Type B pancreatic cell (in vitro differentiated cells): ENCODE measurements around the gene ITSN2. TPM values are rescaled to one million over a fixed set of nuclear protein-coding genes. Genes with fewer than 3 reads are reported as not detected.

Experiments
- DNase-seq: peaks from one replicate; pipeline ENCODE4 v3.0.0; 2021; ENCODE audit warnings: mixed read lengths; ENCODE audit not compliant: unreplicated experiment; ENCODE audit errors: extremely low spot score
- H3K27ac Mint-ChIP-seq: 2 replicates; pipeline ENCODE4 v1.8.0; 2021; ENCODE audit warnings: mild to moderate bottlenecking, mixed read lengths
- H3K27me3 Mint-ChIP-seq: 2 replicates; pipeline ENCODE4 v1.8.0; 2021; ENCODE audit warnings: mixed read lengths
- H3K36me3 Mint-ChIP-seq: 2 replicates; pipeline ENCODE4 v1.8.0; 2021; ENCODE audit warnings: mixed read lengths
- H3K4me1 Mint-ChIP-seq: one replicate; pipeline ENCODE4 v1.8.0; 2021; ENCODE audit warnings: mixed read lengths; ENCODE audit not compliant: unreplicated experiment
- H3K4me3 Mint-ChIP-seq: 2 replicates; pipeline ENCODE4 v1.8.0; 2021; ENCODE audit warnings: mild to moderate bottlenecking, mixed read lengths
- H3K9me3 Mint-ChIP-seq: 2 replicates; pipeline ENCODE4 v1.8.0; 2021; ENCODE audit warnings: mixed read lengths
- total RNA-seq: library from RNA; stranded (reverse); gene quantifications from 2 replicates; pipeline ENCODE4 v1.2.1, GENCODE V29; 2021; ENCODE audit warnings: low replicate concordance
- TF ChIP-seq, protein P1 (sequence below): fragments of 200-600 bp; sonication (generic); conservative IDR thresholded peaks from 2 replicates; pipeline ENCODE4 v1.5.0; 2021; ENCODE audit warnings: antibody characterized with exemption, mild to moderate bottlenecking

The ITSN2 gene
- total RNA-seq, 1 donor from 2014 or later, result 18.9 TPM

DNA sequence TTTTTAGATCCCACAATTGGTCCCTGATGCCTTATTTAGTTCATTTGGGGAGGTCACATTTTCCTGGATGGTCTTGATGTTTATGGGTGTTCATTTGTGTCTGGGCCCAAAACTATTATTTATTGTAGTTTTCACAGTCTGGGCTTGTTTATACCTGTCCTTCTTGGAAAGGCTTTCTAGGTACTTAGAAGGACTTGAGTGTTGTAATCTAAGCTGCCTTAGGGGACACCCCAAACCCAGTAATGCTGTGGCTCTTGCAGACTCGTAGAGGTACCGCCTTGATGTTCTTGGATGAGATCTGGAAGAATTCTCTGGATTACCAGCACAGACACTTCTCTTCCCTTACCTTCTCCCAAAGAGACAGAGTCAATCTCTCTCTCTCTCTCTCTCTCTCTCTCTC, 25.0 kb upstream of the ITSN2 start:
- Mint-ChIP-seq H3K9me3 (no peaks in the 10 kb centered on the region), H3K27ac (no peak overlapping the region), H3K4me3 (no peak overlapping the region), H3K4me1 (peaks cover 13% of the 10 kb centered on the region), H3K36me3 (no peaks in the 10 kb centered on the region), H3K27me3 (no peaks in the 10 kb centered on the region)
- TF ChIP-seq, protein P1, sequence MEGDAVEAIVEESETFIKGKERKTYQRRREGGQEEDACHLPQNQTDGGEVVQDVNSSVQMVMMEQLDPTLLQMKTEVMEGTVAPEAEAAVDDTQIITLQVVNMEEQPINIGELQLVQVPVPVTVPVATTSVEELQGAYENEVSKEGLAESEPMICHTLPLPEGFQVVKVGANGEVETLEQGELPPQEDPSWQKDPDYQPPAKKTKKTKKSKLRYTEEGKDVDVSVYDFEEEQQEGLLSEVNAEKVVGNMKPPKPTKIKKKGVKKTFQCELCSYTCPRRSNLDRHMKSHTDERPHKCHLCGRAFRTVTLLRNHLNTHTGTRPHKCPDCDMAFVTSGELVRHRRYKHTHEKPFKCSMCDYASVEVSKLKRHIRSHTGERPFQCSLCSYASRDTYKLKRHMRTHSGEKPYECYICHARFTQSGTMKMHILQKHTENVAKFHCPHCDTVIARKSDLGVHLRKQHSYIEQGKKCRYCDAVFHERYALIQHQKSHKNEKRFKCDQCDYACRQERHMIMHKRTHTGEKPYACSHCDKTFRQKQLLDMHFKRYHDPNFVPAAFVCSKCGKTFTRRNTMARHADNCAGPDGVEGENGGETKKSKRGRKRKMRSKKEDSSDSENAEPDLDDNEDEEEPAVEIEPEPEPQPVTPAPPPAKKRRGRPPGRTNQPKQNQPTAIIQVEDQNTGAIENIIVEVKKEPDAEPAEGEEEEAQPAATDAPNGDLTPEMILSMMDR, result no peak
- DNase-seq, result no peak

DNA sequence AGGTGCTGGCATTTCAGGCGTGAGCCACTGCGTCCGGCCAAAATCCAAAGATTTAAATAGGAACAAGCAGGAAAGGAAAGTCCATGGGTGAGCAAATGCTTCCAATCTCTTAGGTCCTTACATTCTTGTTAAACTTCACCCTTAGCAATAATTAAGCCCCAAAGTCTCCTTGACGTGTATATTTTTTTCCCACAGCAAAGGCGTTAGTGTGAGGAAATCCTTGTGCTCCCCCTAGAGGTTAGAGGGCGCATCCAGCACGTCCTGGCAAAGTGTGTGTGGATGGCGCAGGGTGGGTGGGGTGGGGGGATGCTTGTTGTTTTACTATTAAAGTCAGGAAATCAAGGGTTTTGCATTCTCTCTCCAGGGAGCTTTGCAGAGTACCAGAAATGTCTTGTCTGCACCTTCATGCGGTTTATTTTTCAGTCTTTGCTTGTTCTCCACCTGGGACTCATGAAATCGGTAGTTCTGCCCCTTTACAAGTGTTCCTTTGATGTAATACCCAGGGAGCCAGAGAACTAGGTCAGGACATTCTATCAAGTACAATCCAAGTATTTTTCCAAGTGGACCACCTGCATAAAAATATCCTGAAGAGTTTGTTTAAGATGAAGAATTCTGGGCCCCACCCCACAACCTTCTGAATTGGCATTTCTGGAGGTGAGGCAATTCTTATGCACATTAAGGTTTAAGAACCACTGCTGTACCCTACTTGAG, 22.2 kb upstream of the ITSN2 start:
- TF ChIP-seq, protein P1, result peak; percentile 85
- Mint-ChIP-seq H3K27me3 (no peaks in the 10 kb centered on the region), H3K4me3 (no peak overlapping the region), H3K4me1 (peaks cover 13% of the 10 kb centered on the region), H3K9me3 (no peaks in the 10 kb centered on the region), H3K27ac (no peak overlapping the region), H3K36me3 (no peaks in the 10 kb centered on the region)
- DNase-seq, result no peak

DNA sequence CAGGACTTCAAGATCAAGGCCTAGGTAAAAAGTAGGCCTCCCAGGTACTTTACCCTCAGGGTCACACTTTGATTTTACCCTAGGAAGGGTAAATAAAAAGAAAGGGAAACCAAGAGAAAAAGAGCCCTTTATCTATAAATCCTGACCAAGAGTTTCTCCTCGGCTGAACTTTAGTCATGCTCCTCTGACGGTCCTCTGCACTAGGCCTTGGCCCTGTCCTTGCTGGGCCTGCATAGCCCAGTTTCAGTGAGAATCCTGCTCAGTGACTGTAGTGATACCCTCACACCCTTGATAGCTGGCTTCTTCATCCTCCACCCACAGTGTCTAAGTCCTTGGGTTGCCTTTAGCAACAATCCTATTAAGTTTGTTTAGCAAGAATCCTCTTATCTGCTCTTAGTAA, 20.5 kb upstream of the ITSN2 start:
- Mint-ChIP-seq H3K27me3 (no peaks in the 10 kb centered on the region), H3K36me3 (no peaks in the 10 kb centered on the region), H3K9me3 (no peaks in the 10 kb centered on the region), H3K27ac (peak overlapping the region; percentile 19), H3K4me1 (peaks cover 13% of the 10 kb centered on the region), H3K4me3 (no peak overlapping the region)
- DNase-seq, result no peak
- TF ChIP-seq, protein P1, result no peak

DNA sequence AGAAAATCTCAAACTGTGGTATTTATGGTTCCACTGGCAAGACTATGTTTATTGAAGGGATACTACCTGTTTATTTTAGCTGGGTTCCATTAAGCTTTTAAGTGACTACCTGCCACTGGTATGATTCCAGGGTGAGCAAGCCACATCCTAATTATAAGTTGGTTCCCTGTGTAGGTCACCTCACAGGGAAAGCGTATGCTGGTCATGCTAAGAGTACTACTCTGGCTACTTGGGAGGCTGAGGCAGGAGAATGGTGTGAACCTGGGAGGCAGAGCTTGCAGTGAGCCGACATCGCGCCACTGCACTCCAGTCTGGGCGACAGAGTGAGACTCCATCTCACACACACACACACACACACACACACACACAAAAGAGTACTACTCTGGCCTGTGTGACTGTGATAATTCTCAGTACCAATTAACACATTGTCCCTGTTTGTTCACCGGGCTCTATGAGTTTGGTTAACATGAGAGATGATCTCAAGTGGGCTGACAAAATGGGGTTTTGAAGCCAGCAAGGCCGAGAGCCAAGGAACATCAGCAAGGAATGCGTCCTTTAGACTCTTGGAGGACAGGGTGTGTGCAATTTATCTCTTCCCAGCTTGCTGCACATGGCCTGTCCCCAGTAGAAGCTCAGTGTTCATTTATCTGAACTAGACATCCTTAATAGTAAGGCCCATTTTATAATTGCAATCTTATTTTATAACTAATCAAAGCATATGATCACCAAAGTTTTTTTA, 15.2 kb upstream of the ITSN2 start:
- TF ChIP-seq, protein P1, result no peak
- H3K9me3 Mint-ChIP-seq, result no peaks in the 10 kb centered on the region
- H3K27me3 Mint-ChIP-seq, result no peaks in the 10 kb centered on the region
- no peak overlapping the region for H3K4me3 Mint-ChIP-seq
- H3K27ac Mint-ChIP-seq, result no peak overlapping the region
- no peak for DNase-seq
- H3K36me3 Mint-ChIP-seq, result no peaks in the 10 kb centered on the region
- H3K4me1 Mint-ChIP-seq, result no peaks in the 10 kb centered on the region

DNA sequence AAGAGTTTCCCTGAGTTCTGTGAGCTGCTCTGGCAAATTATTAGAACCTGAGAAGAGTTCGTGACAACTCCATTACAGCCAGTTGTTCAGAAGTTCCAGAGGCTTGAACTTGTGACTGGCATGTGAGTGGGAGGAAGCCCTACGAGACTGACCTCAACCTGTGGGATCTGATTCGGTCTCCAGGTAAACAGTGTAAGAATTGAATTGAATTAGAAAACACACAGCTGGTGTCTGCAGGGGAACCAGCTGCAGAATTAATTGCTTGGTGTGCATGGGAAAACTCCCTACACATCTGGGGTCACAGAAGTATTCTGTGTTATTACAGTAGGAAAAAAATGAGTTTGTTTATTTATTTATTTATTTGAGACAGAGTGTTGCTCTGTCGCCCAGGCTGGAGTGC, 14.0 kb upstream of the ITSN2 start:
- H3K27ac Mint-ChIP-seq, result no peak overlapping the region
- H3K4me3 Mint-ChIP-seq, result no peak overlapping the region
- no peaks in the 10 kb centered on the region for H3K36me3 Mint-ChIP-seq
- no peaks in the 10 kb centered on the region for H3K9me3 Mint-ChIP-seq
- H3K4me1 Mint-ChIP-seq, result no peaks in the 10 kb centered on the region
- TF ChIP-seq, protein P1, result no peak
- no peaks in the 10 kb centered on the region for H3K27me3 Mint-ChIP-seq
- no peak for DNase-seq
